ENCODE measurements around the gene RDH8.

GRCh38 chr19:10004617-10005016, 8.7 kb upstream of the RDH8 start:
- TF ChIP-seq CTCF (conservative IDR thresholded peaks at IDR 0.05; ENCODE audit: low read depth, low read length), result no peak
- no peak for TF ChIP-seq EZH2 (IDR thresholded peaks at IDR 0.05; ENCODE audit: low read length, unreplicated experiment)
- TF ChIP-seq EZH2phosphoT487 (IDR thresholded peaks at IDR 0.05; ENCODE audit: borderline replicate concordance, low read length), result no peak

All from PC-3 (cell line).